ENCODE data around the gene SLC9A4.

Gene SLC9A4

GRCh38 chr2:102474785-102475184 lies 1.8 kb downstream of the SLC9A4 start:
- H3K9me3 Mint-ChIP-seq, result peaks cover 7% of the 10 kb centered on the region
- H3K4me3 Mint-ChIP-seq, result no peak overlapping the region
- H3K4me1 Mint-ChIP-seq (ENCODE audit: low read depth), result no peaks in the 10 kb centered on the region
- no peak overlapping the region for H3K27ac Mint-ChIP-seq
- H3K36me3 Mint-ChIP-seq (ENCODE audit: low read depth), result no peaks in the 10 kb centered on the region
- intact Hi-C loops (cut with micrococcal nuclease), result loop anchor here (5.0 kb wide), 2 partner anchors 48 to 228 kb away; no protein-coding TSS in a partner anchor
- peaks cover 22% of the 10 kb centered on the region for H3K27me3 Mint-ChIP-seq

GRCh38 chr2:102478686-102479470 lies 5.9 kb downstream of the SLC9A4 start:
- no peak overlapping the region for H3K27ac Mint-ChIP-seq
- no peaks in the 10 kb centered on the region for H3K36me3 Mint-ChIP-seq (ENCODE audit: low read depth)
- H3K4me1 Mint-ChIP-seq (ENCODE audit: low read depth), result no peaks in the 10 kb centered on the region
- intact Hi-C loops (cut with micrococcal nuclease), result no loop called here
- H3K9me3 Mint-ChIP-seq, result no peaks in the 10 kb centered on the region
- peaks cover 18% of the 10 kb centered on the region for H3K27me3 Mint-ChIP-seq
- no peak overlapping the region for H3K4me3 Mint-ChIP-seq

DNA sequence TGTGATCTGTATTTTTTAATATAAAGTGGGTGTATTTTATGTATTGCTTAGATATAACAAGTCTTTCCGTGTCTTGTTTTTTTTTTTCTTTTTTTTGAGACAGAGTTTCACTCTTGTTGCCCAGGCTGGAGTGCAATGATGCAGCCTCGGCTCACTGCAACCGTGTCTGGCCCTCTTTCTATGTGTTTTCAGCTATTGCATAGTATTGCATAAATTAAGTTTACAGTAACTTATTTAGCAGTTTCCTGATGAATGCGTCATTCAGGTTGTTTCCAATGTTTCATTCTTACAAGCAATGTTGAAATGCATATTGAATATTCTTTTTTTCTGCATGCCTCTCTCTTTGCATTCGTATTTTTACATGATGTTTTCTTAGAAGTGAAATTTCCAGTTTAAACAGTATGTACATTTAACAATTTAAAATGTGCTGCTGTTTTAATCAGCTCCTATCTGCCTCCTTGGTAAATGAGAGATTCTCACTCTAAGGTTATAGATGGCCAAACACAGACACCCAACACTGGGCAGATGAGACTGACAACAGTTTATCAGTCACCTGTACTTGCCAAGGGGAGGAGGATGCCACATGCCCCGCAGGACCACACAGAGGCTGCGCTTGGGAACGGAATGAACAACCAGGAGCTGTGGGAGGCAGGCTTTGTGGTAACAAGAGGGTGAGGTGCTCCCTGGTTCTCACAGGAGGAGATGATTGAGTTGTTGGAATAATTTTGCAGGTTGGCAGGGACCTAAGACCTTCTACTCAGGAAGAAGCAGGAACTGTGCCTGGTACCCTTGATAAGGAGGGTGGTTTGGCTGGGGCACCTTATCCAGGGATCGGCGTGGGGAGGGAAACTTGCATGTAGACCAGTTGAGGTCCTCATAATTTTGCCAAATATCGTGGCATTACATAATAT lies 7.5 kb downstream of the SLC9A4 start:
- H3K4me1 Mint-ChIP-seq (ENCODE audit: low read depth), result no peaks in the 10 kb centered on the region
- H3K36me3 Mint-ChIP-seq (ENCODE audit: low read depth), result no peaks in the 10 kb centered on the region
- H3K27me3 Mint-ChIP-seq, result peaks cover 27% of the 10 kb centered on the region
- no peak overlapping the region for H3K27ac Mint-ChIP-seq
- intact Hi-C loops (cut with micrococcal nuclease), result no loop called here
- H3K9me3 Mint-ChIP-seq, result no peaks in the 10 kb centered on the region
- no peak overlapping the region for H3K4me3 Mint-ChIP-seq

DNA sequence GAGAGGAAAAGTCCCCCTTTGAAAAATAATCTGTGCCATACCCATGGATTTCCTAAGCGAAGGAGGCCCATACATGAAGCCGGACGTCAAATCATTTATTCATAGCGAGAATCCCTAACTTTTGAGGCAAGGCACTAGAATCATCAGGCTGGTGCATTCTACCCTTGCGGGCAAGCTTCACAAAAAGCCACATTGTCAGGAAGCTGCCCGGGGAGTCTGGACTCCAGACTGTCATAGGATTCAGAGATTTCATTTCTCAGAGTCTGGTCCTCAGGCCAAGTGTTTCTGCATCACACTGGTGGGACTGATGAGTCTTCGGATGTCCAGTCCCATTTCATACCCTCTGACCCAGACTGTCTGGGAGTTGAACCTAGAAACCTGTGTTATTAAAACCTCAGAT lies 8.9 kb downstream of the SLC9A4 start:
- Mint-ChIP-seq H3K4me3 (no peak overlapping the region), H3K36me3 (ENCODE audit: low read depth) (no peaks in the 10 kb centered on the region), H3K4me1 (ENCODE audit: low read depth) (peaks cover under 1% of the 10 kb centered on the region), H3K27ac (no peak overlapping the region), H3K27me3 (peaks cover 36% of the 10 kb centered on the region), H3K9me3 (no peaks in the 10 kb centered on the region)
- intact Hi-C loops (cut with micrococcal nuclease), result no loop called here

DNA sequence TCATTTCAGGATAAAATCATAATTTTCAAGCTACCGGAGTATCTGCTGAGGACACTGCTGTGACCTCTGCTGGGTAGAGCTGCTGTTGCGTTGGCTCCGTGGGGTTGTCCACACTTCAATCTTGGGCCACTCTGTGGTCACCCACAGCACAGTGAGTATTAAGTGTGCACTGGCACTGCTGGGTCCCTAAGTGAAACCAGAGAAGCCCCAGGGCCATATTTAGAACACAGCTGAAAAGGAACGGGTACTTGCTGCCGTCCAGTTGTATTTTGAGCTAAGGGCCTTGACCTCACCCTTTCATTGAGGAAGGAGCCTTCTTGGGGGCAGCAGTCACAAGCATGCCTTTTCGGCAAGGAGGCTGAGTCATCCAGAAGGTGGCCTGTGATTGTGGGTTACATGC lies 10.1 kb downstream of the SLC9A4 start:
- H3K9me3 Mint-ChIP-seq, result no peaks in the 10 kb centered on the region
- peaks cover 13% of the 10 kb centered on the region for H3K4me1 Mint-ChIP-seq (ENCODE audit: low read depth)
- no peak overlapping the region for H3K27ac Mint-ChIP-seq
- intact Hi-C loops (cut with micrococcal nuclease), result no loop called here
- H3K4me3 Mint-ChIP-seq, result no peak overlapping the region
- no peaks in the 10 kb centered on the region for H3K36me3 Mint-ChIP-seq (ENCODE audit: low read depth)
- peaks cover 35% of the 10 kb centered on the region for H3K27me3 Mint-ChIP-seq

GRCh38 chr2:102484310-102485061 lies 11.5 kb downstream of the SLC9A4 start:
- no peaks in the 10 kb centered on the region for H3K36me3 Mint-ChIP-seq (ENCODE audit: low read depth)
- H3K4me1 Mint-ChIP-seq (ENCODE audit: low read depth), result peaks cover 21% of the 10 kb centered on the region
- intact Hi-C loops (cut with micrococcal nuclease), result no loop called here
- H3K27me3 Mint-ChIP-seq, result peaks cover 42% of the 10 kb centered on the region
- H3K9me3 Mint-ChIP-seq, result no peaks in the 10 kb centered on the region
- H3K27ac Mint-ChIP-seq, result no peak overlapping the region
- no peak overlapping the region for H3K4me3 Mint-ChIP-seq

DNA sequence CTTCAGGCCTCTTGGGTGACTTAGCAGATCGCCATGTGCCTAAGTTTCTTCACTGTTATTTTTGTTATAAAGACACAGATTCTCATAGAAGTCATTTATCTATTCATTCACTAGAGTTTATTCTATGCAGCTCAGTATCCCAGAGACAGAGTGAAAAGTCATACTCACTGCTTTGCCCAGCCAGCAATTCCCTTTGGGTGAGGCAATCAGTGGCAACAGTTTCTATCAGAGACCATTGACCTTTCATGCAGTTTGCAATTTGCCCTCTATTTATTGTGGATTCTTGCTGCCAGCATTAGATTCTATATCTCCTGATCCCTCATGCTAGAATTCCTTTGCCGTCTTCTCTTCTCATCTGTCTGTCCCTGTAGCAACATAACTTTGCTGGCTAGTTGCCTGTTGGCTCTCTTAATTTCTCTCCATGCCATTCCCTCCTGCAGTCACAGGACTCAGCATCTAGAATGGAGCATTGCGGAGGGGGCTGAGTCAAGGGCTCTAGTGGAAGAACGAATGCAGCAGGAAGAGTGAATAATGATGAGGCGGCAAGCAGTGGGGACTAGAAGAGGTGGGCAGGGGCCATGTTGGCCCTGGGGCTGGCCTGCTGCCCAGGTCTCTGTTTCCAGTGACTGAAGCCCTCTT lies 12.2 kb downstream of the SLC9A4 start:
- no peak overlapping the region for H3K4me3 Mint-ChIP-seq
- H3K9me3 Mint-ChIP-seq, result no peaks in the 10 kb centered on the region
- intact Hi-C loops (cut with micrococcal nuclease), result no loop called here
- H3K4me1 Mint-ChIP-seq (ENCODE audit: low read depth), result peaks cover 24% of the 10 kb centered on the region
- H3K36me3 Mint-ChIP-seq (ENCODE audit: low read depth), result no peaks in the 10 kb centered on the region
- H3K27ac Mint-ChIP-seq, result no peak overlapping the region
- peaks cover 40% of the 10 kb centered on the region for H3K27me3 Mint-ChIP-seq

- H3K36me3 Mint-ChIP-seq (ENCODE audit: low read depth), result no peaks in the 10 kb centered on the region
- intact Hi-C loops (cut with micrococcal nuclease), result no loop called here
- peaks cover 9% of the 10 kb centered on the region for H3K9me3 Mint-ChIP-seq
- peaks cover 37% of the 10 kb centered on the region for H3K27me3 Mint-ChIP-seq
- H3K27ac Mint-ChIP-seq, result no peak overlapping the region
- peaks cover 24% of the 10 kb centered on the region for H3K4me1 Mint-ChIP-seq (ENCODE audit: low read depth)
- H3K4me3 Mint-ChIP-seq, result no peak overlapping the region
Measured at GRCh38 chr2:102486941-102487702, 14.1 kb downstream of the SLC9A4 start.

DNA sequence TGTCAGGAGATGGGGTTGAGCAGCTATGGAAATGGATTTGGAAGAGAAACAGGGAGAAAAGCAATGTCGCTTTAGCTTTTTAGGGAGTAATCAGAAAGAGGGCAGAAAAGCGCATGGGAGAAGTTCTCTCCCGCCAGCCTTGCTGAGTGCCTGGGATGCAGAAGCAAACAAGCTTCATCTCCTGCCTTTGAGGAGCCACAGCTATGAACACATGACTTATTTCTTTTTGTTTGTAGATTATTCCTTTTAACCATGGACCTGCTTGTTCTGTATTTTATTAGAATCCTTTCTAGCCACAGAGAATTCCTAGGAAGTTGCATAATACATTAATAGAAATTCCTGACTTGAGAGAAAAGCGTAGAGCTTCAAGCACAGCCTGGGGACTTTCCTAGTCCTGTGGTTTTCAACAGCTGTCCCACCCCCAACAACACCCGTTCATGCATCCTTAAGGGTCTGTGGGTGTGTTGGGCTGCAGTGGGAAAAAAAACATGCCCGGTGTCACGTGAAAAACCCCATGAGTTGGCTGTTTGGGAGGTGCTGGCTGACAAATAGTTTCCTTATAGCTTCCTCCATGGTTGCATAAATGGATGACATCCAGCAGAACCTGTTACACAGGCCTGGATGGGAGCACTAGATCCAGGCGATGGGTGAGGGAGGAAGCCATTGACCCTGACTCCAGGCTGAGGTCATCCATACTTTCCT lies 14.9 kb downstream of the SLC9A4 start:
- Mint-ChIP-seq H3K27me3 (peaks cover 37% of the 10 kb centered on the region), H3K4me1 (ENCODE audit: low read depth) (peaks cover 24% of the 10 kb centered on the region), H3K36me3 (ENCODE audit: low read depth) (no peaks in the 10 kb centered on the region), H3K4me3 (no peak overlapping the region), H3K9me3 (peaks cover 13% of the 10 kb centered on the region), H3K27ac (no peak overlapping the region)
- intact Hi-C loops (cut with micrococcal nuclease), result no loop called here

GRCh38 chr2:102489646-102490045 lies 16.6 kb downstream of the SLC9A4 start:
- no peaks in the 10 kb centered on the region for H3K36me3 Mint-ChIP-seq (ENCODE audit: low read depth)
- H3K27ac Mint-ChIP-seq, result no peak overlapping the region
- peaks cover 34% of the 10 kb centered on the region for H3K27me3 Mint-ChIP-seq
- intact Hi-C loops (cut with micrococcal nuclease), result no loop called here
- H3K4me1 Mint-ChIP-seq (ENCODE audit: low read depth), result peaks cover 24% of the 10 kb centered on the region
- peaks cover 23% of the 10 kb centered on the region for H3K9me3 Mint-ChIP-seq
- no peak overlapping the region for H3K4me3 Mint-ChIP-seq

DNA sequence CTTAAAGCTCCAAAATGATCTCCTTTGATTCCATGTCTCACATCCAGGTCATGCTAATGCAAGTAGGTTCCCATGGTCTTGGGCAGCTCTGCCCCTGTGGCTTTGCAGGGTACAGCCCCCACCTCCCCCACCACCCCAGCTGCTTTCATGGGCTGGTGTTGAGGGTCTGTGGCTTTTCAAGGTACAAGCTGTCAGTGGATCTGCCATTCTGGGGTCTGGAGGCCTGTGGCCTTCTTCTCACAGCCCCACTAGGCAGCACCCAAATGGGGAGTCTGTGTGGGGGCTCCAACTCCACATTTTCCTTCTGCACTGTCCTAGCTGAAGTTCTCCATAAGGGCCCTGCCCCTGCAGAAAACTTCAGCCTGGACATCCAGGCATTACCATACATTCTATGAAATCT lies 19.0 kb downstream of the SLC9A4 start:
- Mint-ChIP-seq H3K27me3 (peaks cover 17% of the 10 kb centered on the region), H3K4me3 (no peak overlapping the region), H3K4me1 (ENCODE audit: low read depth) (peaks cover 23% of the 10 kb centered on the region), H3K27ac (no peak overlapping the region), H3K9me3 (peaks cover 29% of the 10 kb centered on the region), H3K36me3 (ENCODE audit: low read depth) (no peaks in the 10 kb centered on the region)
- intact Hi-C loops (cut with micrococcal nuclease), result no loop called here

DNA sequence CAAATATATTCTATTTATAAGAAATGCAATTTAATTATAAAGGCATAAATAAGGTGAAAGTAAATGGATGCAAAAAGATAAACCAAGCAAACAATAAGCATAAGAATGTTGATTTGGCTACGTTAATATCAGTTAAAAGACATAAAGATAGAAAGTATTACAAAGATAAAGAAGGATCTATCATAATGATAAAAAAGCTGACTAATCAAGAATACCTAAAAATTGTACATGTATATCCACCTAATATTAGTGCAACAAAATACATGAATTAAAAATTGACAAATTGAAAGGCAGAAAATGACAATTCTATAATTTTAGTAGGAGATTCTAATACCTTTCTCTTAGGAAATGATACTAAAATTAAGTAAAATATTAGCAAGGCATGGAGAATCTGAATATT lies 21.5 kb downstream of the SLC9A4 start:
- no peaks in the 10 kb centered on the region for H3K36me3 Mint-ChIP-seq (ENCODE audit: low read depth)
- peaks cover 11% of the 10 kb centered on the region for H3K4me1 Mint-ChIP-seq (ENCODE audit: low read depth)
- H3K9me3 Mint-ChIP-seq, result peaks cover 29% of the 10 kb centered on the region
- H3K27ac Mint-ChIP-seq, result no peak overlapping the region
- H3K27me3 Mint-ChIP-seq, result peaks cover 4% of the 10 kb centered on the region
- no peak overlapping the region for H3K4me3 Mint-ChIP-seq
- intact Hi-C loops (cut with micrococcal nuclease), result no loop called here

Data from dendritic cell treated with granulocyte-macrophage colony-stimulating factor and Interleukin-4, amounts not matched to agents 40 ng/mL and 50 ng/mL, for 4 days (primary cell).